Glomerular endothelial cell (primary cell): ENCODE measurements around the gene COLQ. TPM values are rescaled to one million over a fixed set of nuclear protein-coding genes. Genes with fewer than 3 reads are reported as not detected.
"Not testable (repeated sequence)": the region's sequence is repeated elsewhere in the genome, so short reads cannot be mapped to it uniquely, and the experiment has no call there.

ENCODE experiments used
- DNase-seq: peaks from one replicate; pipeline ENCODE4 v3.0.0-alpha.2; 2011; ENCODE audit warnings: low read depth, low spot score; ENCODE audit errors: extremely low read depth
- total RNA-seq: library from RNA; depleted of rRNA; stranded (reverse); fragments of >200 nt; gene quantifications from 2 replicates; pipeline ENCODE4 v1.2.3, GENCODE V29; 2015

COLQ gene
- total RNA-seq, 1 donor from 2014 or later, result 2.6 TPM

GRCh38 chr3:15458212-15458780 is 63.2 kb downstream of the COLQ start:
- DNase-seq, result no peak

GRCh38 chr3:15456915-15457314 is 64.6 kb downstream of the COLQ start:
- DNase-seq, result not testable (repeated sequence)

- DNase-seq, result no peak
Observed at GRCh38 chr3:15456321-15456720, 65.2 kb downstream of the COLQ start.

- DNase-seq, result no peak
Observed at GRCh38 chr3:15455756-15456155, 65.8 kb downstream of the COLQ start.

GRCh38 chr3:15454965-15455364 is 66.5 kb downstream of the COLQ start:
- DNase-seq, result no peak

- DNase-seq, result no peak
Observed at GRCh38 chr3:15453991-15454625, 67.4 kb downstream of the COLQ start.

- DNase-seq, result no peak
Observed at GRCh38 chr3:15453501-15453900, 68.0 kb downstream of the COLQ start.

- no peak for DNase-seq
Observed at GRCh38 chr3:15452961-15453360, 68.5 kb downstream of the COLQ start.

GRCh38 chr3:15452156-15452555 is 69.3 kb downstream of the COLQ start:
- DNase-seq, result no peak

- no peak for DNase-seq
Observed at GRCh38 chr3:15451216-15452113, 70.0 kb downstream of the COLQ start.

- no peak for DNase-seq
Observed at GRCh38 chr3:15450438-15451215, 70.9 kb downstream of the COLQ start.

GRCh38 chr3:15449489-15450224 is 71.8 kb downstream of the COLQ start:
- no peak for DNase-seq

GRCh38 chr3:15443826-15444524 is 77.5 kb downstream of the COLQ start:
- DNase-seq, result no peak

- peak; percentile 45 for DNase-seq
Observed at GRCh38 chr3:15440891-15441290, 80.6 kb downstream of the COLQ start.

GRCh38 chr3:15439476-15439875 is 82.0 kb downstream of the COLQ start:
- DNase-seq, result no peak

- DNase-seq, result no peak
Observed at GRCh38 chr3:15438983-15439382, 82.5 kb downstream of the COLQ start.

GRCh38 chr3:15436246-15436645 is 85.3 kb downstream of the COLQ start:
- DNase-seq, result no peak

GRCh38 chr3:15434756-15435155 is 86.8 kb downstream of the COLQ start:
- DNase-seq, result no peak

GRCh38 chr3:15433531-15433930 is 88.0 kb downstream of the COLQ start:
- DNase-seq, result no peak
